ENCODE data around the gene OPCML. TPM values are rescaled to one million over a fixed set of nuclear protein-coding genes. Genes with fewer than 3 reads are reported as not detected.

The OPCML gene
- polyA plus RNA-seq, 1 donor (not counting 4 experiments of a cell fraction or from before 2014, with no cell fraction given) = 0.04 TPM

DNA sequence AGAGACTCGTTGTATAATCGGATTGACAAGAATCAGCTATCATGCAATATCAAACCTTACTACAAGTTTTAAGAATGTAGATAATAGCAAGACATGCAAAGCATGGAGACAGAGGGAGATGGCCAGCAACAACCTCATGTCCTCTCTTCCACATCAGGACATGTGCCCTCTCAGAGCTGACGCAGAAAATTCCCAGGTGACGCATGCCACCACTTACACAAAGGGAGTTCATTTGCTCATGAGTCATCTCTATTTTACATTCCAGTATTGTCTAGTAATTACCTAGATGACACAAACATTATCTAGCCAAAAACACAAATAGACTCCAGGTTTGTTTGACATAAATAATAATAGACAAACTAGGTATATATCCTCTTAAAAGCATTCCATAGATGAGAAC lies 38.1 kb upstream of the OPCML start:
- Histone ChIP-seq H3K4me3 (ENCODE audit: control insufficient read depth in 2 of 3, extremely low read depth in 1 of 3, insufficient read depth in 2 of 3, low read depth in 1 of 3, low read length in 3 of 3) (no peak overlapping the region), H3K4me1 (ENCODE audit: control insufficient read depth, extremely low read depth, insufficient read depth, low read length) (no peaks in the 10 kb centered on the region), H3K4me2 (ENCODE audit: control insufficient read depth, extremely low read depth, insufficient read depth, low read depth, low read length) (no peak overlapping the region), H3K27ac (ENCODE audit: control insufficient read depth, insufficient read depth, low read length) (no peak overlapping the region), H4K20me1 (ENCODE audit: control insufficient read depth, extremely low read depth, insufficient read depth, low read length) (no peaks in the 10 kb centered on the region), H3K9me3 (ENCODE audit: control insufficient read depth, low read depth, low read length) (no peaks in the 10 kb centered on the region), H2AFZ (ENCODE audit: control insufficient read depth, low read length) (no peak overlapping the region), H3K79me2 (ENCODE audit: control insufficient read depth, insufficient read depth, low read length) (no peaks in the 10 kb centered on the region), H3K9ac (ENCODE audit: control insufficient read depth, extremely low read depth, insufficient read depth, low read length) (no peak overlapping the region), H3K36me3 (ENCODE audit: control insufficient read depth in 2 of 2, extremely low read depth in 1 of 2, insufficient read depth in 2 of 2, low read length in 2 of 2) (no peaks in the 10 kb centered on the region), H3K27me3 (ENCODE audit: control insufficient read depth, extremely low read depth, insufficient read depth, low read length) (no peaks in the 10 kb centered on the region), H3K9me1 (ENCODE audit: control insufficient read depth, extremely low read depth, insufficient read depth, low read length) (no peaks in the 10 kb centered on the region)
- DNase-seq (ENCODE audit: low read depth, low spot score) (no peak), FAIRE-seq (no peak)
- TF ChIP-seq, protein P1, sequence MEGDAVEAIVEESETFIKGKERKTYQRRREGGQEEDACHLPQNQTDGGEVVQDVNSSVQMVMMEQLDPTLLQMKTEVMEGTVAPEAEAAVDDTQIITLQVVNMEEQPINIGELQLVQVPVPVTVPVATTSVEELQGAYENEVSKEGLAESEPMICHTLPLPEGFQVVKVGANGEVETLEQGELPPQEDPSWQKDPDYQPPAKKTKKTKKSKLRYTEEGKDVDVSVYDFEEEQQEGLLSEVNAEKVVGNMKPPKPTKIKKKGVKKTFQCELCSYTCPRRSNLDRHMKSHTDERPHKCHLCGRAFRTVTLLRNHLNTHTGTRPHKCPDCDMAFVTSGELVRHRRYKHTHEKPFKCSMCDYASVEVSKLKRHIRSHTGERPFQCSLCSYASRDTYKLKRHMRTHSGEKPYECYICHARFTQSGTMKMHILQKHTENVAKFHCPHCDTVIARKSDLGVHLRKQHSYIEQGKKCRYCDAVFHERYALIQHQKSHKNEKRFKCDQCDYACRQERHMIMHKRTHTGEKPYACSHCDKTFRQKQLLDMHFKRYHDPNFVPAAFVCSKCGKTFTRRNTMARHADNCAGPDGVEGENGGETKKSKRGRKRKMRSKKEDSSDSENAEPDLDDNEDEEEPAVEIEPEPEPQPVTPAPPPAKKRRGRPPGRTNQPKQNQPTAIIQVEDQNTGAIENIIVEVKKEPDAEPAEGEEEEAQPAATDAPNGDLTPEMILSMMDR (optimal IDR thresholded peaks at IDR 0.05 in 1 of 3, IDR thresholded peaks at IDR 0.05 in 1 of 3, conservative IDR thresholded peaks at IDR 0.05 in 1 of 3; ENCODE audit: extremely low read depth in 1 of 3, insufficient read depth in 2 of 3, low read length in 3 of 3) = no peak
- TF ChIP-seq EZH2 (IDR thresholded peaks at IDR 0.05; ENCODE audit: low read length) = no peak
- dilution Hi-C loops (cut with MboI; ENCODE audit: extremely low pct_ligation_motif_present, low sequenced_read_pairs) = no loop called here

DNA sequence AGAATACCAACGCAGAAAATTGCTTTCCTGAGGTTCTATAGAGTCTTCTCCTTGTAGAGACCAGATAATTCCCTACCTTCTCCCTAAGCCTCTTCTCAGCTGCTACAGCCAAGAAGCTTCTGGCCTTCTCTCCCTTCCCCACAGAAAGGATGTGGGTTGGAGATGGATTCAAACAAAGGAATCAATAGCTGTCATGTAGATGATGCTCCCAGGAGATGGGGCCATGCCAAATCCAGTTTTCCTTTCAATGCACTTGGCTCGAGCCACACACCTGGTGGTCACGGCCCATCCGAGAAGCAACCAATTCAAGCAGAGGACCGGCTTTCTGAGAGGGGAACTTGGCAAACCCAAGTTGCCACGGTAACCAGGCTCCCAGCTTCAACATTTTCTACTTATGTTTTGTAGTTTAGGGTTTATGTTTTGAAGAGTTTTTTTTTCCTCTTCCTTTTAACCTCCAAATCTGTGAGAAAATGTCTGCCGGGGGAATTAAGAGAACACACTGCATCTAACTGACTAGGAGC lies 31.3 kb upstream of the OPCML start:
- DNase-seq (ENCODE audit: low read depth, low spot score) (no peak), FAIRE-seq (no peak)
- Histone ChIP-seq H3K27ac (ENCODE audit: control insufficient read depth, insufficient read depth, low read length) (no peak overlapping the region), H3K4me2 (ENCODE audit: control insufficient read depth, extremely low read depth, insufficient read depth, low read depth, low read length) (no peak overlapping the region), H2AFZ (ENCODE audit: control insufficient read depth, low read length) (no peak overlapping the region), H3K9me1 (ENCODE audit: control insufficient read depth, extremely low read depth, insufficient read depth, low read length) (no peaks in the 10 kb centered on the region), H3K36me3 (ENCODE audit: control insufficient read depth in 2 of 2, extremely low read depth in 1 of 2, insufficient read depth in 2 of 2, low read length in 2 of 2) (no peaks in the 10 kb centered on the region), H3K79me2 (ENCODE audit: control insufficient read depth, insufficient read depth, low read length) (no peaks in the 10 kb centered on the region), H3K27me3 (ENCODE audit: control insufficient read depth, extremely low read depth, insufficient read depth, low read length) (no peaks in the 10 kb centered on the region), H3K9ac (ENCODE audit: control insufficient read depth, extremely low read depth, insufficient read depth, low read length) (no peak overlapping the region), H4K20me1 (ENCODE audit: control insufficient read depth, extremely low read depth, insufficient read depth, low read length) (no peaks in the 10 kb centered on the region), H3K9me3 (ENCODE audit: control insufficient read depth, low read depth, low read length) (no peaks in the 10 kb centered on the region), H3K4me3 (ENCODE audit: control insufficient read depth in 2 of 3, extremely low read depth in 1 of 3, insufficient read depth in 2 of 3, low read depth in 1 of 3, low read length in 3 of 3) (no peak overlapping the region), H3K4me1 (ENCODE audit: control insufficient read depth, extremely low read depth, insufficient read depth, low read length) (no peaks in the 10 kb centered on the region)
- TF ChIP-seq, protein P1 (optimal IDR thresholded peaks at IDR 0.05 in 1 of 3, IDR thresholded peaks at IDR 0.05 in 1 of 3, conservative IDR thresholded peaks at IDR 0.05 in 1 of 3; ENCODE audit: extremely low read depth in 1 of 3, insufficient read depth in 2 of 3, low read length in 3 of 3) = no peak
- TF ChIP-seq EZH2 (IDR thresholded peaks at IDR 0.05; ENCODE audit: low read length) = no peak
- dilution Hi-C loops (cut with MboI; ENCODE audit: extremely low pct_ligation_motif_present, low sequenced_read_pairs) = no loop called here

Measured in keratinocyte (primary cell).